K562 (cell line): ENCODE results near the gene SAMD8. TPM values are rescaled to one million over a fixed set of nuclear protein-coding genes. Genes with fewer than 3 reads are reported as not detected.

Experiments used
- CC2D1A ChIP-seq: fragments of 450-650 bp; IDR thresholded peaks from 2 replicates; pipeline ENCODE4 v1.6.1; 2017; ENCODE audit warnings: mild to moderate bottlenecking
- CTBP1 ChIP-seq: fragments of 450-650 bp; IDR thresholded peaks from 2 replicates; pipeline ENCODE4 v1.6.1; 2016; ENCODE audit warnings: borderline replicate concordance
- FOSL1 ChIP-seq: fragments of 200-800 bp; sonication (Bioruptor generic); conservative IDR thresholded peaks from 2 replicates; pipeline ENCODE4 v1.6.1; 2016; ENCODE audit warnings: missing genetic modification characterization, missing compliant biosample characterization
- GTF2F1 ChIP-seq: IDR thresholded peaks from 2 replicates; pipeline ENCODE4 v1.6.1; 2011; ENCODE audit warnings: low read depth, low read length, improper control_type of control experiment
- HCFC1 ChIP-seq: IDR thresholded peaks from 2 replicates; pipeline ENCODE4 v1.6.1; 2012; ENCODE audit warnings: low read depth, low read length, improper control_type of control experiment
- MIER1 ChIP-seq: fragments of 450-650 bp; IDR thresholded peaks from 2 replicates; pipeline ENCODE4 v1.6.1; 2016; ENCODE audit warnings: antibody characterized with exemption, mild to moderate bottlenecking, low read depth
- MNT ChIP-seq, 2 experiments: fragments of 450-650 bp; conservative IDR thresholded peaks; 2 replicates each; pipeline ENCODE4 v1.6.1; 2017; ENCODE audit warnings: mild to moderate bottlenecking in 2 of 2, moderate library complexity in 2 of 2
- MYBL2 ChIP-seq, 2 experiments: fragments of 450-650 bp in 1 of 2; sonication (generic) in 1 of 2; formaldehyde crosslinking in 1 of 2; IDR thresholded peaks; 2 replicates each; pipeline versions ENCODE4 v1.6.1 to v1.8.1; 2017 to 2022; ENCODE audit warnings: borderline replicate concordance in 1 of 2, inconsistent platforms in 1 of 2, low read depth in 1 of 2, mild to moderate bottlenecking in 1 of 2, missing genetic modification reagents in 1 of 2, moderate library complexity in 1 of 2
- NCOA6 ChIP-seq: fragments of 450-650 bp; IDR thresholded peaks from 2 replicates; pipeline ENCODE4 v1.6.1; 2017; ENCODE audit warnings: mild to moderate bottlenecking
- NFATC3 ChIP-seq: fragments of 450-650 bp; IDR thresholded peaks from 2 replicates; pipeline ENCODE4 v1.6.1; 2017; ENCODE audit warnings: mild to moderate bottlenecking
- NRF1 ChIP-seq, 2 experiments: fragments of 450-650 bp; IDR thresholded peaks in 1 of 2; conservative IDR thresholded peaks in 1 of 2; 2 replicates each; pipeline ENCODE4 v1.6.1; 2014; ENCODE audit warnings: mild to moderate bottlenecking in 2 of 2
- PKNOX1 ChIP-seq: fragments of 450-650 bp; IDR thresholded peaks from 2 replicates; pipeline ENCODE4 v1.6.1; 2016
- POLR2A ChIP-seq: fragments of 450-650 bp; conservative IDR thresholded peaks from 2 replicates; pipeline ENCODE4 v1.6.1; 2016
- POLR2AphosphoS5 ChIP-seq: IDR thresholded peaks from 2 replicates; pipeline ENCODE4 v1.6.1; 2011; ENCODE audit warnings: mild to moderate bottlenecking, low read depth, low read length, moderate library complexity; ENCODE audit not compliant: control insufficient read depth, insufficient read depth
- PRPF4 ChIP-seq: fragments of 200-400 bp; formaldehyde crosslinking; IDR thresholded peaks from one replicate; pipeline ENCODE4 v1.6.1; 2017; ENCODE audit warnings: low read length, low read depth, mild to moderate bottlenecking; ENCODE audit not compliant: insufficient read depth, poor library complexity, severe bottlenecking
- XRCC3 ChIP-seq: fragments of 450-650 bp; IDR thresholded peaks from 2 replicates; pipeline ENCODE4 v1.6.1; 2017; ENCODE audit warnings: mild to moderate bottlenecking, moderate library complexity
- ZEB2 ChIP-seq: fragments of 450-650 bp; IDR thresholded peaks from 2 replicates; pipeline ENCODE4 v1.6.1; 2016
- ZHX1 ChIP-seq: fragments of 150-350 bp; conservative IDR thresholded peaks from 2 replicates; pipeline ENCODE4 v1.6.1; 2014; ENCODE audit warnings: low read length
- ZNF263 ChIP-seq: sonication (generic); formaldehyde crosslinking; IDR thresholded peaks from 2 replicates; pipeline ENCODE4 v1.8.0; 2022; ENCODE audit warnings: mild to moderate bottlenecking, missing genetic modification reagents, borderline replicate concordance
- ZNF274 ChIP-seq: IDR thresholded peaks from 2 replicates; pipeline ENCODE4 v1.6.1; 2011; ENCODE audit warnings: low read depth, mild to moderate bottlenecking, low read length, moderate library complexity, borderline replicate concordance
- ZNF384 ChIP-seq: IDR thresholded peaks from 2 replicates; pipeline ENCODE4 v1.6.1; 2012; ENCODE audit warnings: low read depth, low read length, improper control_type of control experiment
- ZNF76 ChIP-seq: fragments of 250-450 bp; sonication (Bioruptor Pico); IDR thresholded peaks from 2 replicates; pipeline ENCODE4 v1.4.0; 2020; ENCODE audit warnings: mild to moderate bottlenecking, moderate library complexity, borderline replicate concordance
- ZSCAN29 ChIP-seq: fragments of 450-650 bp; IDR thresholded peaks from 2 replicates; pipeline ENCODE4 v1.6.1; 2017
- polyA plus RNA-seq, 8 experiments: library from polyadenylated mRNA; depleted of rRNA in 4 of 8; stranded (reverse) in 5 of 8; unstranded in 3 of 8; fragments of >200 nt; fragmentation: Nextera tagmentation in 2 of 8; fragmentation: Illumina TruSeq in 1 of 8; extraction: Ambion mirVana in 2 of 8; extraction: Trizol in 1 of 8; gene quantifications; 2 replicates each; pipeline versions ENCODE4 v1.2.1 to v1.2.3, GENCODE V29; 2011 to 2014; ENCODE audit warnings: inconsistent platforms in 1 of 8, missing spikeins in 1 of 8
- total RNA-seq, 7 experiments: library from RNA; depleted of rRNA in 6 of 7; stranded (reverse); fragments of >200 nt in 6 of 7; fragmentation: Illumina TruSeq in 2 of 7; extraction: Trizol in 2 of 7; gene quantifications; 2 replicates each; pipeline versions ENCODE4 v1.2.1 to v1.2.3, GENCODE V29; 2011 to 2021; ENCODE audit warnings: low replicate concordance in 1 of 7

SAMD8 gene
- total and polyA plus RNA-seq, 9 of the 15 experiments (the other 6 are each of a cell fraction or from before 2014, with no cell fraction given): 2.7 to 16.1 (median 6.2) TPM

GRCh38 chr10:75230600-75231038 is 119.2 kb downstream of the SAMD8 start (continued):
- TF ChIP-seq GTF2F1: no peak
- peak; percentile 66; the same call in 1 of the 2 replicates for TF ChIP-seq ZNF263 (CRISPR knock-in tag)
- 0 out of 2 replicates have a peak, but pooled peaks have one; percentile 21 for TF ChIP-seq HCFC1
- TF ChIP-seq CC2D1A: no peak; the same call in 1 of the 2 replicates
- 0 out of 2 replicates have a peak, but pooled peaks have one; percentile 12 for TF ChIP-seq FOSL1
- no peak for TF ChIP-seq ZNF274
- no peak for TF ChIP-seq PRPF4
- no peak for TF ChIP-seq MYBL2 (IDR thresholded peaks at IDR 0.05; ENCODE audit: low read depth)
- no peak for TF ChIP-seq MYBL2 (CRISPR knock-in tag; IDR thresholded peaks at IDR 0.05; ENCODE audit: borderline replicate concordance)
- no peak for TF ChIP-seq ZSCAN29
- 0 out of 2 replicates have a peak, but pooled peaks have one; percentile 39 for TF ChIP-seq ZNF384
- 0 out of 2 replicates have a peak, but pooled peaks have one; percentile 31 for TF ChIP-seq POLR2AphosphoS5
- TF ChIP-seq POLR2A: peak; percentile 45; the same call in 1 of the 2 replicates
- TF ChIP-seq NCOA6: no peak
- TF ChIP-seq ZEB2: peak; percentile 33; the same call in 1 of the 2 replicates
- no peak for TF ChIP-seq XRCC3
- TF ChIP-seq PKNOX1: peak; percentile 96
- no peak for TF ChIP-seq ZHX1
- TF ChIP-seq ZNF76 (CRISPR knock-in tag): no peak
- no peak for TF ChIP-seq MIER1
- 0 out of 4 replicates have a peak, but pooled peaks of 1 of the 2 experiments have one; percentile 14 for TF ChIP-seq NRF1 (conservative IDR thresholded peaks at IDR 0.05 in 1 of 2, IDR thresholded peaks at IDR 0.05 in 1 of 2)
- no peak for TF ChIP-seq NFATC3
- peak; percentile 36; the same call in 1 of the 2 replicates for TF ChIP-seq CTBP1
- TF ChIP-seq MNT (conservative IDR thresholded peaks at IDR 0.05): 0 out of 4 replicates have a peak, but pooled peaks of 1 of the 2 experiments have one; percentile 24
